Epithelial cell of proximal tubule (primary cell): Measurements from ENCODE around the gene DNAJB4. TPM values are rescaled to one million over a fixed set of nuclear protein-coding genes. Genes with fewer than 3 reads are reported as not detected.

Experiments
- DNase-seq: peaks from one replicate; pipeline ENCODE4 v3.0.0-alpha.2; 2011; ENCODE audit warnings: low read depth
- H3K4me3 ChIP-seq: 2 replicates; pipeline ENCODE4 v1.5.1; 2011; ENCODE audit warnings: low read depth, mild to moderate bottlenecking, low read length
- CTCF ChIP-seq: conservative IDR thresholded peaks from 2 replicates; pipeline ENCODE4 v1.5.1; 2012; ENCODE audit warnings: low read depth, mild to moderate bottlenecking, low read length
- total RNA-seq: library from RNA; depleted of rRNA; stranded (reverse); fragments of >200 nt; gene quantifications from 2 replicates; pipeline ENCODE4 v1.2.3, GENCODE V29; 2015

The DNAJB4 gene
- 3.6 and 10.9 TPM in 2 replicates for total RNA-seq

DNA sequence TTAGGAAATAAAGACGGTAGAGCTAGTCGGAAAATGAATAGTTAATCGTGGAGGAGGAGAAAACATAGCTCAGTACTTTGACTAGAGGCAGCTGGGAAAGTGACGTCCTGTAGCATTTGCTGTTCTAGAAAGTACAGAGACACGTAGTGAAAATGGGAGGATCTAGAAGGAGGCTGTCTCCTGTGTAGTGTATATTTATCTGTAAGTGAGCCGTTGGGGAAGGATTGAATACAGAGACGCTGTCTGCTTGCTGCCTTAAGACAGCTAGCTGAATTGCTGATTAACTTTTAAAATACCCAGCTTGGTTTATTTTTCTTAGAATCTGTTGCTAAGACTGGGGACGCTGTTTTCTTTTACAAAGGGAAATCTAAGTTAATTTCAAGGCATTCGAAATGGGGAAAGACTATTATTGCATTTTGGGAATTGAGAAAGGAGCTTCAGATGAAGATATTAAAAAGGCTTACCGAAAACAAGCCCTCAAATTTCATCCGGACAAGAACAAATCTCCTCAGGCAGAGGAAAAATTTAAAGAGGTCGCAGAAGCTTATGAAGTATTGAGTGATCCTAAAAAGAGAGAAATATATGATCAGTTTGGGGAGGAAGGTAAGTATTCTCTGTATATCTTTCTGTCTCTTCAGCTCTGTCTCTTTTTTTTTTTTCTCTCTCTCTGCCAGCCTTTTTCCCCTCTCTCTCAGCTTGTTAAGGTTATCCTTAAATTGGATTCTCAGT is at the start of gene DNAJB4:
Gene DNAJB4 (plus strand): TSS at position 221 of the 729 bp plus-strand sequence. CDS start 172 bp downstream, at position 393.
- peak within 1 kb of the TSS; percentile 70 for H3K4me3 ChIP-seq
- no peak for TF ChIP-seq CTCF
- DNase-seq = peak; percentile 96

DNA sequence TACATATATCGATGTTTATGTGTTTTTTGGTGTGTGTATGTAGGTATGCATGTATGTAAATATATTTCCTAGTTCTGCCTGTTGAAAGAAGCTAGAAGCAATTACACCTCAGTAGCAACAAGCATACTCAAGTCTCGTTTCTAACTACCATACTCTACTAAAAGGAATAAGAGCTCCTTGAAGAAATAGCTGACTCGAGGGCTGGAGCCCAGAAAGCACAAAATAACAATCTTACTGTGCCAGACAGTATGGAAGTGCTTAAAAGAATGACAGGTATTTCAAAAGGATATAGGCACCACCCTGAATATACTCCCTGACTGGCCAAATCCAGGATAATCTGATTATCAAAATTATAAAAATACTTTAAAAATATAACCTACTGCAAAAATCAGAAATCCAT is 49.0 kb upstream of the DNAJB4 start:
- no peak for TF ChIP-seq CTCF
- no peak for DNase-seq
- H3K4me3 ChIP-seq = no peak overlapping the region

GRCh38 chr1:77956464-77956863 is 48.3 kb upstream of the DNAJB4 start:
- H3K4me3 ChIP-seq = no peak overlapping the region
- no peak for DNase-seq
- no peak for TF ChIP-seq CTCF

DNA sequence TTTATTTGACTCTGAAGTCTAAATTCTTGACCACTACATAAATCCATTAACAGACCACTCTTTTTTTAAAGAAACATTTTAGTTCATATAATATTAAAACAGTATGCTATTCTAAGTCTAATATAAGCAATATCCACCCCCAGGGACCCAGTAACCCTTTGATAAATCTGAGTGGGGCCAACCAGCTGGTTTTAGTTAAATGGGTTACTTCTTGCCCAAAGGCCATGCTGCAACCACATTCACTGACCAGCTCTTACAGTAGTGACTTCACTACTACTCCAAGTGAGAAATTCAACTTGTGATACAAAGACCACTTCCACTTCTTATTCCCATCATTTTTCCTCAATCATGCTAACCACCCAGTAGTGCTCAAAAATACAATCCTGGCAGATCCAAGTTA is 46.3 kb upstream of the DNAJB4 start:
- no peak for TF ChIP-seq CTCF
- no peak for DNase-seq

DNA sequence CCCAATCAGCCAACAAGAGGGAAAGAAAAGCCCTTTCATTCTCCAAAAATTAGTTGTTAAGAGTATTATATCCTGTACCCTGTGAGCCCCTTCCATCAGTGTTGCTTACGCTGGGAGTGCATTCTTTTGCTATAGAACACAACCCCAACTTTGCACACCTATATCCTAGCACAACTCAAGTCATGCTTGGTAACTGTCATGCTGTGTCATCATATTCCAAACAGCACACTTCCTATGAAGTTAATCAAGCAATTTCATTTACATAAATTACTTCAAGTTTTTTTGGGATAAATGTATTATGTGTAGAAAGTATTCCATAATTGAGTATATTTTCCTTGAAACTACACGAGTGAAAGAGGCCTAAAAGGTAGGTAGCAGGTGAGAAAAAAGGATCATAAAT is 45.9 kb upstream of the DNAJB4 start:
- H3K4me3 ChIP-seq = no peak overlapping the region
- TF ChIP-seq CTCF = no peak
- no peak for DNase-seq

More for the DNA sequence above, 46.3 kb upstream of the DNAJB4 start:
- H3K4me3 ChIP-seq = no peak overlapping the region

- DNase-seq = peak; percentile 26
- H3K4me3 ChIP-seq = no peak overlapping the region
- no peak for TF ChIP-seq CTCF
Measured at GRCh38 chr1:77961392-77961791, 43.3 kb upstream of the DNAJB4 start.

- no peak overlapping the region for H3K4me3 ChIP-seq
- no peak for DNase-seq
- no peak for TF ChIP-seq CTCF
Measured at GRCh38 chr1:77966291-77966690, 38.4 kb upstream of the DNAJB4 start.
